GM12878 (cell line): ENCODE results near the gene ABCG2. TPM values are rescaled to one million over a fixed set of nuclear protein-coding genes. Genes with fewer than 3 reads are reported as not detected.

ENCODE experiments used
- ATAC-seq: fragments of 200-7000 bp; cut with Tn5 transposase; 3 replicates; pipeline ENCODE4 v1.9.1; 2020; ENCODE audit warnings: mild to moderate bottlenecking, moderate library complexity
- BruUV-seq: library from RNA; stranded (reverse); fragments of 400-500 nt; replicated peaks from 2 replicates; lab custom pipeline; 2021; lab: Mats Ljungman, UMichigan
- CTCF ChIA-PET: fragments of 300-600 bp; sonication (Branson Sonifier 250); formaldehyde crosslinking; extraction: SDS; loops from one replicate; lab custom pipeline; 2021; ENCODE audit warnings: inconsistent platforms; lab: Yijun Ruan, JAX
- POLR2A ChIA-PET: fragments of 350-600 bp; formaldehyde crosslinking; extraction: SDS; loops from one replicate; lab custom pipeline; 2021; ENCODE audit warnings: inconsistent platforms; lab: Charles Lee
- RAD21 ChIA-PET: fragments of 300-600 bp; sonication (Branson Sonifier 250); formaldehyde crosslinking; loops from one replicate; lab custom pipeline; 2023; ENCODE audit warnings: antibody characterized with exemption; ENCODE audit not compliant: unreplicated experiment; lab: Charles Lee
- SMC1A ChIA-PET: fragments of 300-600 bp; sonication (Branson Sonifier 250); formaldehyde crosslinking; loops from one replicate; lab custom pipeline; 2023; ENCODE audit not compliant: unreplicated experiment, uncharacterized antibody; lab: Charles Lee
- DNase-seq: peaks from one replicate; pipeline ENCODE4 v3.0.0-alpha.2; 2011; ENCODE audit warnings: low read depth, low spot score
- FAIRE-seq: peaks from 3 replicates; lab custom pipeline; 2011; peaks lifted over from hg19 to GRCh38; lab: Jason Lieb, UNC
- H2AFZ ChIP-seq: 2 replicates; pipeline ENCODE4 v1.6.0; 2011; ENCODE audit warnings: low read depth, low read length, control low read depth; ENCODE audit not compliant: control insufficient read depth
- H3K27ac ChIP-seq: 2 replicates; pipeline ENCODE4 v1.5.1; 2011; ENCODE audit warnings: control low read depth; ENCODE audit not compliant: control insufficient read depth, insufficient read depth
- H3K27me3 ChIP-seq, 2 experiments: replicated peaks in 1 of 2; 2 replicates each; pipeline versions ENCODE4 v1.6.0 to v1.6.1; 2011; ENCODE audit warnings: low read length in 1 of 2; ENCODE audit not compliant: control insufficient read depth in 2 of 2, insufficient read depth in 2 of 2
- H3K36me3 ChIP-seq, 2 experiments: 2 replicates each; pipeline ENCODE4 v1.5.1; 2011; ENCODE audit warnings: low read length in 1 of 2; ENCODE audit not compliant: control insufficient read depth in 2 of 2, insufficient read depth in 2 of 2
- H3K4me1 ChIP-seq: 2 replicates; pipeline ENCODE4 v1.6.1; 2011; ENCODE audit warnings: mild to moderate bottlenecking, low read length, moderate library complexity, mixed read lengths; ENCODE audit not compliant: control insufficient read depth, insufficient read depth
- H3K4me2 ChIP-seq: 2 replicates; pipeline ENCODE4 v1.6.0; 2011; ENCODE audit warnings: control low read depth; ENCODE audit not compliant: control insufficient read depth, insufficient read depth
- H3K4me3 ChIP-seq: fragments of 200-600 bp; sonication (generic); 2 replicates; pipeline ENCODE4 v1.5.1; 2016
- H3K79me2 ChIP-seq: 2 replicates; pipeline ENCODE4 v1.6.0; 2011; ENCODE audit warnings: low read length; ENCODE audit not compliant: control insufficient read depth, insufficient read depth
- H3K9ac ChIP-seq: 2 replicates; pipeline ENCODE4 v1.8.0; 2011; ENCODE audit warnings: low read length, control low read depth, mixed read lengths; ENCODE audit not compliant: control insufficient read depth, insufficient read depth
- H3K9me3 ChIP-seq: replicated peaks from 3 replicates; pipeline ENCODE4 v1.5.1; 2011; ENCODE audit warnings: mild to moderate bottlenecking, low read length; ENCODE audit not compliant: control insufficient read depth, insufficient read depth
- H4K20me1 ChIP-seq: 2 replicates; pipeline ENCODE4 v1.6.0; 2011; ENCODE audit not compliant: control insufficient read depth, insufficient read depth
- CHD1 ChIP-seq: IDR thresholded peaks from 2 replicates; pipeline ENCODE4 v1.6.1; 2012; ENCODE audit warnings: low read depth, low read length, improper control_type of control experiment
- FOS ChIP-seq: IDR thresholded peaks from 3 replicates; pipeline ENCODE4 v1.6.1; 2011; ENCODE audit warnings: borderline replicate concordance; ENCODE audit not compliant: insufficient read length; ENCODE audit errors: extremely low read depth
- FOXM1 ChIP-seq: IDR thresholded peaks from 2 replicates; pipeline ENCODE4 v1.6.1; 2012; ENCODE audit warnings: low read depth, mild to moderate bottlenecking, inconsistent platforms, low read length, moderate library complexity
- KDM1A ChIP-seq: fragments of 200-600 bp; sonication (generic); IDR thresholded peaks from 2 replicates; pipeline ENCODE4 v1.6.1; 2016; ENCODE audit warnings: borderline replicate concordance
- MEF2A ChIP-seq: IDR thresholded peaks from 2 replicates; pipeline ENCODE4 v1.6.1; 2011; ENCODE audit warnings: low read depth, mild to moderate bottlenecking, low read length, moderate library complexity; ENCODE audit not compliant: insufficient read depth
- NFXL1 ChIP-seq: fragments of 450-650 bp; IDR thresholded peaks from 2 replicates; pipeline ENCODE4 v1.6.1; 2017; ENCODE audit warnings: antibody characterized with exemption, mild to moderate bottlenecking, borderline replicate concordance
- POLR2A ChIP-seq: IDR thresholded peaks from 2 replicates; pipeline ENCODE4 v1.6.1; 2011; ENCODE audit warnings: low read depth, mild to moderate bottlenecking, low read length
- POLR2AphosphoS2 ChIP-seq: IDR thresholded peaks from 2 replicates; pipeline ENCODE4 v1.6.1; 2011; ENCODE audit warnings: low read depth, mild to moderate bottlenecking, low read length, improper control_type of control experiment, moderate library complexity
- YBX1 ChIP-seq: fragments of 450-650 bp; IDR thresholded peaks from 2 replicates; pipeline ENCODE4 v1.6.1; 2016; ENCODE audit warnings: antibody characterized with exemption
- ZBED1 ChIP-seq: IDR thresholded peaks from 2 replicates; pipeline ENCODE4 v1.6.1; 2016; ENCODE audit warnings: borderline replicate concordance
- ZNF24 ChIP-seq: fragments of 450-650 bp; IDR thresholded peaks from 2 replicates; pipeline ENCODE4 v1.6.1; 2017; ENCODE audit warnings: antibody characterized with exemption, mild to moderate bottlenecking
- ZNF274 ChIP-seq: IDR thresholded peaks from one replicate; pipeline ENCODE4 v1.8.0; 2011; ENCODE audit not compliant: insufficient read length, insufficient read depth
- ZNF622 ChIP-seq: fragments of 450-650 bp; IDR thresholded peaks from 2 replicates; pipeline ENCODE4 v1.6.1; 2017; ENCODE audit warnings: mild to moderate bottlenecking, inconsistent platforms
- WGBS: methylation state at CpG from one replicate; pipeline ENCODE4 v1.1.6; 2016; ENCODE audit warnings: low lambda C conversion rate; ENCODE audit not compliant: insufficient replicate concordance, insufficient coverage; ENCODE audit errors: missing lambda C conversion rate; 5-methylcytosine and 5-hydroxymethylcytosine counted together
- in situ Hi-C: fragments of 300-500 bp; cut with MboI; formaldehyde crosslinking; loops from 9 replicates; pipeline ENCODE4 v1.14.3; 2018; ENCODE audit warnings: mixed read lengths
- intact Hi-C: fragments of 100-400 bp; cut with micrococcal nuclease; formaldehyde crosslinking; loops from one replicate; pipeline ENCODE4 v1.14.2; 2022; ENCODE audit not compliant: unreplicated experiment
- polyA plus RNA-seq, 11 experiments: library from polyadenylated mRNA; depleted of rRNA in 4 of 11; unstranded in 6 of 11; stranded (reverse) in 5 of 11; fragments of >200 nt; fragmentation: Nextera tagmentation in 4 of 11; fragmentation: Illumina TruSeq in 1 of 11; extraction: Ambion mirVana in 4 of 11; extraction: Trizol in 1 of 11; gene quantifications; 1 replicate in 1 of 11; 2 replicates in 10 of 11; pipeline versions ENCODE4 v1.2.1 to v1.2.3, GENCODE V29; 2011 to 2016; ENCODE audit warnings: inconsistent platforms in 2 of 11, missing spikeins in 2 of 11, low read depth in 1 of 11
- total RNA-seq, 4 experiments: library from RNA; depleted of rRNA in 3 of 4; stranded (reverse); fragments of >200 nt in 3 of 4; fragmentation: Illumina TruSeq in 1 of 4; extraction: Trizol in 1 of 4; gene quantifications; 2 replicates each; pipeline versions ENCODE4 v1.2.1 to v1.2.3, GENCODE V29; 2013 to 2021
- TF ChIP-seq, protein P1 (sequence below): fragments of 450-650 bp; IDR thresholded peaks from 2 replicates; pipeline ENCODE4 v1.6.1; 2017; ENCODE audit warnings: mild to moderate bottlenecking, moderate library complexity
- TF ChIP-seq, protein P2 (sequence below): fragments of 450-650 bp; formaldehyde crosslinking; IDR thresholded peaks from 2 replicates; pipeline ENCODE4 v1.4.0; 2022; ENCODE audit warnings: mild to moderate bottlenecking, moderate library complexity

Gene ABCG2
- total and polyA plus RNA-seq, 10 of the 15 experiments (the other 5 are each of a cell fraction or from before 2014, with no cell fraction given): 0.03 to 0.06 (median 0.04) TPM; not detected in 7

DNA sequence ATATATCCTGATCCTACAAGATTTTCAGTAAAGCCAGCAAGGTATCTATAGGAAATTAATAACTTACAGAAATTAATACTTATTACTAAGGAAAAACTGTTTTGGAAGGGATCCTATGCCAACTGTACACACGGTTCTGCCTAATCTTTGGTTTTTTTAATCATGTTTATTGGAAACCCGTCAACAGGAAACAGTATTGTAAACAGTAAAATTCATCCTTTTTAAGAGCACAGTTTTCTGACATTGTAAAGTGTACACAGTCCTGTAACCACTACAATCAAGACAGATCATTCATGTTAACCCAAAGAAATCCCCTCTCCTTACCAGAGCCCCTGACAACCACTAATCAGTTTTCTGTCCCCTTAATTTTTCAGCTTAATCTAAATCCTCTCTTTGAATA lies 9.9 kb downstream of the ABCG2 start (continued):
- no peak for TF ChIP-seq YBX1
- no peak for TF ChIP-seq POLR2A
- no peak for TF ChIP-seq CHD1
- no peak for TF ChIP-seq NFXL1
- TF ChIP-seq FOS: no peak
- TF ChIP-seq, protein P1, sequence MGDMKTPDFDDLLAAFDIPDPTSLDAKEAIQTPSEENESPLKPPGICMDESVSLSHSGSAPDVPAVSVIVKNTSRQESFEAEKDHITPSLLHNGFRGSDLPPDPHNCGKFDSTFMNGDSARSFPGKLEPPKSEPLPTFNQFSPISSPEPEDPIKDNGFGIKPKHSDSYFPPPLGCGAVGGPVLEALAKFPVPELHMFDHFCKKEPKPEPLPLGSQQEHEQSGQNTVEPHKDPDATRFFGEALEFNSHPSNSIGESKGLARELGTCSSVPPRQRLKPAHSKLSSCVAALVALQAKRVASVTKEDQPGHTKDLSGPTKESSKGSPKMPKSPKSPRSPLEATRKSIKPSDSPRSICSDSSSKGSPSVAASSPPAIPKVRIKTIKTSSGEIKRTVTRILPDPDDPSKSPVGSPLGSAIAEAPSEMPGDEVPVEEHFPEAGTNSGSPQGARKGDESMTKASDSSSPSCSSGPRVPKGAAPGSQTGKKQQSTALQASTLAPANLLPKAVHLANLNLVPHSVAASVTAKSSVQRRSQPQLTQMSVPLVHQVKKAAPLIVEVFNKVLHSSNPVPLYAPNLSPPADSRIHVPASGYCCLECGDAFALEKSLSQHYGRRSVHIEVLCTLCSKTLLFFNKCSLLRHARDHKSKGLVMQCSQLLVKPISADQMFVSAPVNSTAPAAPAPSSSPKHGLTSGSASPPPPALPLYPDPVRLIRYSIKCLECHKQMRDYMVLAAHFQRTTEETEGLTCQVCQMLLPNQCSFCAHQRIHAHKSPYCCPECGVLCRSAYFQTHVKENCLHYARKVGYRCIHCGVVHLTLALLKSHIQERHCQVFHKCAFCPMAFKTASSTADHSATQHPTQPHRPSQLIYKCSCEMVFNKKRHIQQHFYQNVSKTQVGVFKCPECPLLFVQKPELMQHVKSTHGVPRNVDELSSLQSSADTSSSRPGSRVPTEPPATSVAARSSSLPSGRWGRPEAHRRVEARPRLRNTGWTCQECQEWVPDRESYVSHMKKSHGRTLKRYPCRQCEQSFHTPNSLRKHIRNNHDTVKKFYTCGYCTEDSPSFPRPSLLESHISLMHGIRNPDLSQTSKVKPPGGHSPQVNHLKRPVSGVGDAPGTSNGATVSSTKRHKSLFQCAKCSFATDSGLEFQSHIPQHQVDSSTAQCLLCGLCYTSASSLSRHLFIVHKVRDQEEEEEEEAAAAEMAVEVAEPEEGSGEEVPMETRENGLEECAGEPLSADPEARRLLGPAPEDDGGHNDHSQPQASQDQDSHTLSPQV: no peak

DNA sequence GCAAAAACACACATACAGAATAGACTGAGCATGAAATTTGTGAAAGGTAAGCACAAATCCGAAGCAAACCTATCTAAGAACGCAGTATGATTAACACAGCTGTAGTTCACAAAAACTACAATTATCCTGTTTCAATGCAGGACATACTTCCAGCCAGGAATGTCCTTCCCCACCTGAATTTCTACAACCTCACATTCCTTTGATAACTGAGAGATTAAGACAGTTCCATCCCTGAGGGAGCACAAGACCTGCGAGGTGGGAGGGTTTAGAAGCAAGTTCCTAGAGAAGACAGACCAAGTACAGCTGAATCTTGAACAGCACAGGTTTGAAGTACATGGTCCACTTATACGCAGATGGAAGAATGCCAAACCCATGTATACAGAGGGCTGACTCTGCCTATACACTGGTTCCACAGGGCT lies 10.6 kb downstream of the ABCG2 start:
- H3K4me2 ChIP-seq: no peak overlapping the region
- SMC1A ChIA-PET: no interaction called here
- CTCF ChIA-PET: no interaction called here
- H3K27ac ChIP-seq: no peak overlapping the region
- DNase-seq (no peak), ATAC-seq (no peak), FAIRE-seq (no peak)
- 24% methylated on average over 4 of the region's 4 CpGs for WGBS
- H4K20me1 ChIP-seq: no peaks in the 10 kb centered on the region
- H3K4me1 ChIP-seq: no peaks in the 10 kb centered on the region
- H3K9ac ChIP-seq: no peak overlapping the region
- no peaks in the 10 kb centered on the region for H3K36me3 ChIP-seq
- intact Hi-C loops: no loop called here
- POLR2A ChIA-PET: no interaction called here
- BruUV-seq: no TSS peak
- H3K4me3 ChIP-seq: no peak overlapping the region
- RAD21 ChIA-PET: interaction anchor here (0.6 kb wide), 1 partner anchor 115 kb away, joined by 3 read pairs; no protein-coding TSS in a partner anchor
- in situ Hi-C loops: no loop called here
- no peaks in the 10 kb centered on the region; a peak in 1 of 4 replicates for H3K27me3 ChIP-seq
- H3K9me3 ChIP-seq: no peaks in the 10 kb centered on the region
- no peak overlapping the region for H2AFZ ChIP-seq
- H3K79me2 ChIP-seq: no peaks in the 10 kb centered on the region
- TF ChIP-seq ZNF24 (no peak), ZNF274 (no peak), KDM1A (no peak), FOXM1 (no peak), POLR2AphosphoS2 (no peak), ZBED1 (no peak), ZNF622 (no peak), MEF2A (no peak)
- TF ChIP-seq, protein P2, sequence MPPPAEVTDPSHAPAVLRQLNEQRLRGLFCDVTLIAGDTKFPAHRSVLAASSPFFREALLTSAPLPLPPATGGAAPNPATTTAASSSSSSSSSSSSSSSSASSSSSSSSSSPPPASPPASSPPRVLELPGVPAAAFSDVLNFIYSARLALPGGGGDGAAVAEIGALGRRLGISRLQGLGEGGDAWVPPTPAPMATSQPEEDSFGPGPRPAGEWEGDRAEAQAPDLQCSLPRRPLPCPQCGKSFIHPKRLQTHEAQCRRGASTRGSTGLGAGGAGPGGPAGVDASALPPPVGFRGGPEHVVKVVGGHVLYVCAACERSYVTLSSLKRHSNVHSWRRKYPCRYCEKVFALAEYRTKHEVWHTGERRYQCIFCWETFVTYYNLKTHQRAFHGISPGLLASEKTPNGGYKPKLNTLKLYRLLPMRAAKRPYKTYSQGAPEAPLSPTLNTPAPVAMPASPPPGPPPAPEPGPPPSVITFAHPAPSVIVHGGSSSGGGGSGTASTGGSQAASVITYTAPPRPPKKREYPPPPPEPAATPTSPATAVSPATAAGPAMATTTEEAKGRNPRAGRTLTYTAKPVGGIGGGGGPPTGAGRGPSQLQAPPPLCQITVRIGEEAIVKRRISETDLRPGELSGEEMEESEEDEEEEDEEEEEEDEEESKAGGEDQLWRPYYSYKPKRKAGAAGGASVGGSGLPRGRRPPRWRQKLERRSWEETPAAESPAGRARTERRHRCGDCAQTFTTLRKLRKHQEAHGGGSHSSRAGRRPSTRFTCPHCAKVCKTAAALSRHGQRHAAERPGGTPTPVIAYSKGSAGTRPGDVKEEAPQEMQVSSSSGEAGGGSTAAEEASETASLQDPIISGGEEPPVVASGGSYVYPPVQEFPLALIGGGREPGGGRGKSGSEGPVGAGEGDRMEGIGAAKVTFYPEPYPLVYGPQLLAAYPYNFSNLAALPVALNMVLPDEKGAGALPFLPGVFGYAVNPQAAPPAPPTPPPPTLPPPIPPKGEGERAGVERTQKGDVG (CRISPR knock-in tag): no peak
